Measurements from ENCODE around the gene LBX1.

LBX1 gene

DNA sequence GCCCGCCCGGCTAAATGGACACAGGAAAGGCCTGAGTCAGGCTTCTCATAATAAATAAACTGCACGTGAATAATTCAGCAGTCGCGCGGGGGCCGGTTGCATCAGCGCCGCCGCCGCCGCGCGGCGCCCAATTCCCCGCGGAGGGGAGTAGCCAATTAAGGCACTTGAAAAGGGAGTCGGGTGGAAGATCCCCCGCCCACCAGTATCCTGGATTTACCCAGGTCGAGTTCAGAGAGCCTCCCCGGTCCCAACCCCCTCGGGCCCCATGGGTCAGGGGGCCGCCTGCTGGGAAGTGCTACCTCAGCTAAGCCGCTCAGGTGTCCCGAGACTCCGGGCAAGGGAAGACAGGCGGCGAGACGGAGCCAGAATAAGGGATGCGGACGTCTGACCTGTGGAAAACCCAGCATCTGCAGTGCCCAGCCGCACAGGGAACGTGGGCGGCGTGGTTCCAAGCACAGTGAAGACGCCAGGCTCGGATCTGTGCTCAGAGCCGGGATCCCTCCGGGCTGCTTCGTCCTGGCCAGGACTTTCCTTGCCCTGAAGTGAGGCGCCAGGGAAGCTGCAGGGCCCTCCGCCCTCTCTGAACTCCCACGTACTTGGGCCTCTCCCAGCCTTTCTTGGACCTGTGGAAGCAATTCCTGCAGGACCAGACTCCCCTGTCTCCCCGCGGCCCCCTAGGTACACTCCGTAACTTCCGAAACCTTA, 7.3 kb upstream of the LBX1 start:
- TF ChIP-seq, protein P1, sequence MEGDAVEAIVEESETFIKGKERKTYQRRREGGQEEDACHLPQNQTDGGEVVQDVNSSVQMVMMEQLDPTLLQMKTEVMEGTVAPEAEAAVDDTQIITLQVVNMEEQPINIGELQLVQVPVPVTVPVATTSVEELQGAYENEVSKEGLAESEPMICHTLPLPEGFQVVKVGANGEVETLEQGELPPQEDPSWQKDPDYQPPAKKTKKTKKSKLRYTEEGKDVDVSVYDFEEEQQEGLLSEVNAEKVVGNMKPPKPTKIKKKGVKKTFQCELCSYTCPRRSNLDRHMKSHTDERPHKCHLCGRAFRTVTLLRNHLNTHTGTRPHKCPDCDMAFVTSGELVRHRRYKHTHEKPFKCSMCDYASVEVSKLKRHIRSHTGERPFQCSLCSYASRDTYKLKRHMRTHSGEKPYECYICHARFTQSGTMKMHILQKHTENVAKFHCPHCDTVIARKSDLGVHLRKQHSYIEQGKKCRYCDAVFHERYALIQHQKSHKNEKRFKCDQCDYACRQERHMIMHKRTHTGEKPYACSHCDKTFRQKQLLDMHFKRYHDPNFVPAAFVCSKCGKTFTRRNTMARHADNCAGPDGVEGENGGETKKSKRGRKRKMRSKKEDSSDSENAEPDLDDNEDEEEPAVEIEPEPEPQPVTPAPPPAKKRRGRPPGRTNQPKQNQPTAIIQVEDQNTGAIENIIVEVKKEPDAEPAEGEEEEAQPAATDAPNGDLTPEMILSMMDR (conservative IDR thresholded peaks at IDR 0.05; ENCODE audit: control insufficient read depth, insufficient read depth, low read depth, low read length), result no peak
- DNase-seq (ENCODE audit: low read depth), result peak; percentile 30
- H3K4me3 ChIP-seq (ENCODE audit: control insufficient read depth, low read depth, low read length), result no peak overlapping the region

DNA sequence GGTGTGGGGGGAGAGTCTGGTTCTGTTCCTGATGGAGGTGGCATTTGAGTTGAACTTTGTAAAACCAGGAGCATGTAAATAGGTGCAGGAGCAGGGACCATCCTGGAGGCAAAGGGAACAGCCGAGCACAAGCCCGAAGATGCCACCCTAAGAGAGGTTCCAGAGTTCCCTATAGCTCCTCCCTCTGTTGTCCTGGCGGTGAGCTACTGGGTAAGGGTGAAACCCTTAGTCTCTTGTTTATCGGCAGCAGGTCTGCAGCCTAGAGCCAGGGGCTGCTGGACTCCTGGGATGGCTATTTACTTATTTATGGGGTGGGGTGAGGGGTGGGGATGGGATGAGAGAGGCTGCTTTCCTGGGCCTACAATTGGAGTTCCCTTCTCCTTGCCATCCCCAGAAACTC, 6.5 kb upstream of the LBX1 start:
- DNase-seq (ENCODE audit: low read depth), result no peak
- no peak overlapping the region for H3K4me3 ChIP-seq (ENCODE audit: control insufficient read depth, low read depth, low read length)
- TF ChIP-seq, protein P1 (conservative IDR thresholded peaks at IDR 0.05; ENCODE audit: control insufficient read depth, insufficient read depth, low read depth, low read length), result no peak

DNA sequence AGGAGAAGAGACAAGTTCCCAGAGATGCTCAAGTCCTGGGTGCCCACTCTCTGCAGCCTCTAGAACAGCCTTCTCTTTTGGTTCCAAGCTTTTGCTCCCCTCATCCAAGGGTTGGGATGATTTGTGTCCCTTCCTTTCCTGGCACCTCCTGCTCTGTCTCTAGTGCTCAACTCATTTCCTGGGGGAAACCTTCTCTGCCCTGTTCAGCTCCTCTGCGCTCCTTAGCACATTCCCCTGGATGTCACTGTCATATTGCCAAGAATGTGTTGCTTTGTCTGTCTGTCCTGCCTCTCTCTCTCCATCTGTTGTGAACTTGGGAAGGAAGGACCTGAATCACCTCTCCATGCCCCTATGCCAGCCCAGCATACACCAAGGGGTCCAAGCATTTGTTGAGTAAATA, 5.1 kb upstream of the LBX1 start:
- H3K4me3 ChIP-seq (ENCODE audit: control insufficient read depth, low read depth, low read length), result no peak overlapping the region
- no peak for DNase-seq (ENCODE audit: low read depth)
- TF ChIP-seq, protein P1 (conservative IDR thresholded peaks at IDR 0.05; ENCODE audit: control insufficient read depth, insufficient read depth, low read depth, low read length), result no peak

DNA sequence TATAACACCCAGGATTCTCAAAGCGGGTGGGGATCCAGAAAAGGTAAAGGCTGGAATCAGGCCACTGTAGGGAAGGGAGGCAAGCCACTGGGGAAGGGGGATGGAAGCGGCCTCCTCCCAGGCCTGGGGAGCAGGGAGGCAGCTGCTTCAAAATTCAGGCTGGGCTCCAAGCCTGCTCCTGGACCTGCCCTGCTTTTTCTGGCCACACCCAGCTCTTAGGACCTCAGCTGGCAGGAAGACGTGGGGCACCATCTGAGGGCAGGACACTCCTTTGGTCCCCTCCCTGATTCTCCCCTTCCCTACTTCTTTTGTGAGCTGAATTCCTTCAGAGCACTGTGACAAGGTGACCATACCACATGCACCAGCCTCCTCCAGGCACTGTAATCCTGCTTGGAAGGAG, 4.6 kb upstream of the LBX1 start:
- H3K4me3 ChIP-seq (ENCODE audit: control insufficient read depth, low read depth, low read length), result no peak overlapping the region
- no peak for DNase-seq (ENCODE audit: low read depth)
- TF ChIP-seq, protein P1 (conservative IDR thresholded peaks at IDR 0.05; ENCODE audit: control insufficient read depth, insufficient read depth, low read depth, low read length), result no peak

DNA sequence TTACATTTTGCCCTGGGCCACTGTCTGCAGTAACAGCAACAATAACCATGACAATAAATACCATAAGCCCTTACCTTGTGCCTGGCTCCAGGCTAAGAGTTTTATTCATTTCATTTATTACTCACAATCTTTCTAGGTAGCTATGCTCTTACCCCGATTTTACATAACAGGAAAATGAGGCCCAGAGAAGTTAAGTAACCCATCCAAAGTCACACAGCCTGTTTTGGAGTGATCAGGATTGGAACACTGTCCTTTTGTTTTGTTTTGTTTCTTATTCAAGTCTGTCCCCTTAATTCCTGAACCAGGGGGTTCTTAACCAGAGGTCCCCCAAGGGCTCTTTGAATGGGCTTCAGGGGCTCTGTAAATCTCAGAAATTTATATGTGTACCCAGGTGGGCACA, 4.2 kb upstream of the LBX1 start:
- TF ChIP-seq, protein P1 (conservative IDR thresholded peaks at IDR 0.05; ENCODE audit: control insufficient read depth, insufficient read depth, low read depth, low read length), result no peak
- no peak for DNase-seq (ENCODE audit: low read depth)
- no peak overlapping the region for H3K4me3 ChIP-seq (ENCODE audit: control insufficient read depth, low read depth, low read length)

DNA sequence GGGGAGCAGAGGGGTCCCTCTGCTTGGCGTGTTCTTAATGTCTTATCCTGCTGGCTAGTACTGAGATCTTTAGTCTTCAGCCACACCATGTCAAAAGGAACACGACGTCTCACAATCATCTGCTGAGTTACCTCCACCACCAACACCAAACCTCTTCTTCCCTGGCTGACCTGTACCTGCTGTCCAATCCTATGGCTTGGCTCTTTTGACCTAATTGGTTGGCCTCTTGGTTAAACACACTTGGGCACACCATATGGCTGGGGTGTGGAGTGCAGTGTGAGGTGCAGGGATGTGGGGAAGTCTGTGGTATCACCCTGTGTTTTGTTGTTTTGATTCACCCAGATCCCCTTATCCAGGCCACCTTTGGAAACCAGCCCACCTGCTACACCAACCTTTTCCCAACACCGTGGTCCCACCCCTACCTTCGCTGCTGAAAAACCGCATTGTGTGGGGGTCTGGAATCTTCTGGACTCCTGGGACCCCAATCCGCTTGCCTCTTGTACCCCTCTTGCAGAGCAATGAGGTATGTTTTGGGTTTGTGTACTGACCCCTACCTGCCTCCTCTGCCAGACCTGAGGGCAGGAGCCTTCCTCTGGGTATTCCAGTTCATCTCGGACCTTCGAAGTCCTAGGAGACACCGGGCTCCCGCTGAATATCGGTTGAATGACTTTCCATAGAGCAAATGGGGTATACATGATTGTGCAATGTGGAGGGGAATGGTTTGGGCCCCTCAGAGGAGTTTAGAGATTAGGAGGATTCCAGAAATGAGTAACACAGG, 2.8 kb upstream of the LBX1 start:
- H3K4me3 ChIP-seq (ENCODE audit: control insufficient read depth, low read depth, low read length), result no peak overlapping the region
- DNase-seq (ENCODE audit: low read depth), result no peak
- TF ChIP-seq, protein P1 (conservative IDR thresholded peaks at IDR 0.05; ENCODE audit: control insufficient read depth, insufficient read depth, low read depth, low read length), result no peak
